ENCODE results near the gene RNF227.
"Not testable (repeated sequence)": the region's sequence is repeated elsewhere in the genome, so short reads cannot be mapped to it uniquely, and the experiment has no call there.

Gene RNF227

DNA sequence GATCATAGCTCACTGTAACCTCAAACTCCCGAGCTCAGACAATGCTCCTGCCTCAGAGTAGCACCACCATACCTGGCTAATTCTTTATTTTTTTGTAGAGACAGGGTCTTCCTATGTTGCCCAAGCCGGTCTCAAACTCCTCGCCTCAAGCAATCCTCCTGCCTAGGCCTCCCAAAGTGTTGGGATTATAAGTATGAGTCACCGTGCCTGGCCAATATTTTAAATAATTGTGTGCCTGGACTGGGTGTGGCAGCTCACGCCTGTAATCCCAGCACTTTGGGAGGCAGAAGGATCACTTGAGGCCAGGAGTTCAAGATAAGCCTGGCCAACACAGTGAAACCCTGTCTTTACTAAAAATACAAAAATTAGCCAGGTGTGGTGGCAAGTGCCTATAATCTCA lies 51.7 kb downstream of the RNF227 start:
- DNase-seq (ENCODE audit: low spot score) = not testable (repeated sequence)
